Measurements from ENCODE around the gene TXN2.
"Not testable (repeated sequence)": the region's sequence is repeated elsewhere in the genome, so short reads cannot be mapped to it uniquely, and the experiment has no call there.

Gene TXN2

GRCh38 chr22:36481393-36482168 is at the start of gene TXN2:
TXN2 (minus strand) TSS chr22:36481640; CDS start chr22:36480837, 803 bp downstream.
- Histone ChIP-seq H3K27me3 (ENCODE audit: control insufficient read depth in 2 of 2, insufficient read depth in 2 of 2, low read length in 2 of 2) (no peaks in the 10 kb centered on the region), H3K27ac (ENCODE audit: low read depth in 2 of 2, low read length in 2 of 2) (peak within 1 kb of the TSS; percentile 96 to 97), H3K4me1 (ENCODE audit: control insufficient read depth in 2 of 2, insufficient read depth in 2 of 2, low read length in 2 of 2) (peaks cover 12 to 15% of the 10 kb centered on the region in 2 donors), H3K36me3 (ENCODE audit: control insufficient read depth in 2 of 2, insufficient read depth in 2 of 2, low read length in 2 of 2) (peaks cover 13 to 24% of the 10 kb centered on the region in 2 donors), H3K9me3 (ENCODE audit: control insufficient read depth in 2 of 2, low read length in 2 of 2) (no peaks in the 10 kb centered on the region), H3K9ac (ENCODE audit: low read depth in 1 of 2, low read length in 2 of 2) (peak within 1 kb of the TSS; percentile 87 to 92), H3K4me3 (ENCODE audit: low read length in 2 of 2) (peak within 1 kb of the TSS; percentile 89 to 98)

DNA sequence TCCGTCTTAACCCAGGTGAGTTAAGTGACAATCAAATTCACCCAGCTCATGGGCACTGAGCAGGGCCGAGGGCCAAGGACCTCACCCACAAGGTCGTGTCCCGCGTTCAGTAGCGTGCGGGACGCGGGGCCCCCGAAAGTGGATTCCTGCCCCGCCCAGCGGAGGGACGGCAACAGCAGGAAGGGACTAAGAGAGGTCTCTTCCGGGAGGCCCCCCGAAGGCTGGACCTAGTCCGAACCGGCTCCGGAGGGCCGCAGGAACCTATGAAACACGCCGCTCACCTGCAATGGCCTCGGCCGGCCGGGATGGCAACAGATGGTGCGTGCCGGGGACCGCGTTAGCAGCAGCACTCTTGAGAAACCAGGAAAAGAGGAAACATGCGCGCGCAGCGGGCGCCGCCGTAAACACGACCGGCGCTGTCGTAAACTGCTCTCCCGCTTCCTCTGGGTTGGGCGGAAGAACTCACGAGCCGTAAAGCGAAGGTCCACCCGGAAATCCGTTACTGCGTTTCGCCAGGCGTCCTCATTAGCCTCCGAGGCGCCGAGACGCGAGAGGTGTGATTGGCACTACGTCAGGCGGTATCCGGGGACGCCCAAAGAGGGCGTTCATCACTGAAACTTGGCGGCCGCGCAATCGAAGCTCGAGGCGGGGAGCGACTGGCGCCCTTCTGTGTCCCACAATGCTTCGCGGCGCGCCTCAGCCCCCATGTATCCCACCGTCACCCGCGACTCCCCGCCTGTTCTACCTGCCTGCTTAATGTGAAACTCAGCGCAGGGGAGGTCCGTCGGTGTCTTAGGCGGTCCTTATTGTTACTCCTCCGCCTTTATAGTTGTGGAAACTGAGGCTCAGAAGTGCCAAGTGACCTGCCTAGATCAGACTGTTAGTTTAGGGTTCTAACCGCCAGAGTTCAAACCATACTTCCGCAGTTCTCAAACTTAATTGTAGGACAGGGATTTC is 47.6 kb upstream of the TXN2 start, which contains the start of gene EIF3D:
Gene EIF3D (minus strand): TSS at position 372 of the 957 bp plus-strand sequence. CDS start 3,045 bp downstream, outside the sequence.
- H3K4me1 ChIP-seq (ENCODE audit: control insufficient read depth in 2 of 2, insufficient read depth in 2 of 2, low read length in 2 of 2), result peaks cover 0 to 8% of the 10 kb centered on the region in 2 donors
- peak within 1 kb of the TSS; percentile 82 to 91 for H3K9ac ChIP-seq (ENCODE audit: low read depth in 1 of 2, low read length in 2 of 2)
- peak within 1 kb of the TSS; percentile 76 to 96 for H3K4me3 ChIP-seq (ENCODE audit: low read length in 2 of 2)
- peak within 1 kb of the TSS; percentile 95 to 98 for H3K27ac ChIP-seq (ENCODE audit: low read depth in 2 of 2, low read length in 2 of 2)
- H3K27me3 ChIP-seq (ENCODE audit: control insufficient read depth in 2 of 2, insufficient read depth in 2 of 2, low read length in 2 of 2), result no peaks in the 10 kb centered on the region
- H3K36me3 ChIP-seq (ENCODE audit: control insufficient read depth in 2 of 2, insufficient read depth in 2 of 2, low read length in 2 of 2), result peaks cover 28% of the 10 kb centered on the region in 2 donors
- H3K9me3 ChIP-seq (ENCODE audit: control insufficient read depth in 2 of 2, low read length in 2 of 2), result no peaks in the 10 kb centered on the region

DNA sequence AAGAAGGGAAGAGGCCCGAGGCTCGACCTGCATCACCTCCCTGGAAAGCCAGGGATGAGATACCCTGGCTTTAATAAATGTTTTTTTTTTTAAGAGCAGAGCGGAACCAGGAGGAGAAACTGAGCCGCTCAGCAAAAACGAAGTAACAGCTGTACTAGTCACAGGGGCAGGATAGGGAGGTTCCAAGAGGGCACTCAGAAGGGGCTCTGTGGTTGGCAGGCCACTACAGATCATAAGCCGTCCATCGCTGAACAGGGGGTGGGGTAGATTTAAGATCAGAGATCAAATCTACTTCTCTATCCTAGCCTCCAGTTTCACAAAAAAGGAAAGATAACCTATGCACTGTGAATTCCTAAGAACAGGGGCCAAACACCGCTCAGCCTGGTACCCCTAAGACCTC is 46.9 kb upstream of the TXN2 start:
- H3K9ac ChIP-seq (ENCODE audit: low read depth in 1 of 2, low read length in 2 of 2), result peak overlapping the region; percentile 82 to 90
- no peaks in the 10 kb centered on the region for H3K9me3 ChIP-seq (ENCODE audit: control insufficient read depth in 2 of 2, low read length in 2 of 2)
- H3K4me3 ChIP-seq (ENCODE audit: low read length in 2 of 2), result peak overlapping the region; percentile 76 to 96
- peaks cover 35 to 36% of the 10 kb centered on the region in 2 donors for H3K36me3 ChIP-seq (ENCODE audit: control insufficient read depth in 2 of 2, insufficient read depth in 2 of 2, low read length in 2 of 2)
- H3K27ac ChIP-seq (ENCODE audit: low read depth in 2 of 2, low read length in 2 of 2), result peak overlapping the region; percentile 95 to 98
- no peaks in the 10 kb centered on the region for H3K27me3 ChIP-seq (ENCODE audit: control insufficient read depth in 2 of 2, insufficient read depth in 2 of 2, low read length in 2 of 2)
- peaks cover 0 to 8% of the 10 kb centered on the region in 2 donors for H3K4me1 ChIP-seq (ENCODE audit: control insufficient read depth in 2 of 2, insufficient read depth in 2 of 2, low read length in 2 of 2)

GRCh38 chr22:36522662-36523061 is 41.2 kb upstream of the TXN2 start:
- no peak overlapping the region for H3K4me3 ChIP-seq (ENCODE audit: low read length in 2 of 2)
- H3K36me3 ChIP-seq (ENCODE audit: control insufficient read depth in 2 of 2, insufficient read depth in 2 of 2, low read length in 2 of 2), result peaks cover 88% of the 10 kb centered on the region in 2 donors
- H3K4me1 ChIP-seq (ENCODE audit: control insufficient read depth in 2 of 2, insufficient read depth in 2 of 2, low read length in 2 of 2), result no peaks in the 10 kb centered on the region
- H3K27me3 ChIP-seq (ENCODE audit: control insufficient read depth in 2 of 2, insufficient read depth in 2 of 2, low read length in 2 of 2), result no peaks in the 10 kb centered on the region
- no peaks in the 10 kb centered on the region for H3K9me3 ChIP-seq (ENCODE audit: control insufficient read depth in 2 of 2, low read length in 2 of 2)
- no peak overlapping the region for H3K27ac ChIP-seq (ENCODE audit: low read depth in 2 of 2, low read length in 2 of 2)
- H3K9ac ChIP-seq (ENCODE audit: low read depth in 1 of 2, low read length in 2 of 2), result no peak overlapping the region

- no peak overlapping the region for H3K9ac ChIP-seq (ENCODE audit: low read depth in 1 of 2, low read length in 2 of 2)
- no peaks in the 10 kb centered on the region for H3K9me3 ChIP-seq (ENCODE audit: control insufficient read depth in 2 of 2, low read length in 2 of 2)
- no peaks in the 10 kb centered on the region for H3K27me3 ChIP-seq (ENCODE audit: control insufficient read depth in 2 of 2, insufficient read depth in 2 of 2, low read length in 2 of 2)
- no peak overlapping the region for H3K4me3 ChIP-seq (ENCODE audit: low read length in 2 of 2)
- no peak overlapping the region for H3K27ac ChIP-seq (ENCODE audit: low read depth in 2 of 2, low read length in 2 of 2)
- H3K36me3 ChIP-seq (ENCODE audit: control insufficient read depth in 2 of 2, insufficient read depth in 2 of 2, low read length in 2 of 2), result peaks cover 93 to 94% of the 10 kb centered on the region in 2 donors
- no peaks in the 10 kb centered on the region for H3K4me1 ChIP-seq (ENCODE audit: control insufficient read depth in 2 of 2, insufficient read depth in 2 of 2, low read length in 2 of 2)
Observed at GRCh38 chr22:36520423-36520822, 39.0 kb upstream of the TXN2 start.

- not testable (repeated sequence) for H3K4me1 ChIP-seq (ENCODE audit: control insufficient read depth in 2 of 2, insufficient read depth in 2 of 2, low read length in 2 of 2); H3K27me3 ChIP-seq (ENCODE audit: control insufficient read depth in 2 of 2, insufficient read depth in 2 of 2, low read length in 2 of 2); H3K4me3 ChIP-seq (ENCODE audit: low read length in 2 of 2); H3K9ac ChIP-seq (ENCODE audit: low read depth in 1 of 2, low read length in 2 of 2); H3K27ac ChIP-seq (ENCODE audit: low read depth in 2 of 2, low read length in 2 of 2); H3K9me3 ChIP-seq (ENCODE audit: control insufficient read depth in 2 of 2, low read length in 2 of 2)
- peaks cover 90 to 91% of the 10 kb centered on the region in 2 donors for H3K36me3 ChIP-seq (ENCODE audit: control insufficient read depth in 2 of 2, insufficient read depth in 2 of 2, low read length in 2 of 2)
Observed at GRCh38 chr22:36519906-36520305, 38.5 kb upstream of the TXN2 start.

DNA sequence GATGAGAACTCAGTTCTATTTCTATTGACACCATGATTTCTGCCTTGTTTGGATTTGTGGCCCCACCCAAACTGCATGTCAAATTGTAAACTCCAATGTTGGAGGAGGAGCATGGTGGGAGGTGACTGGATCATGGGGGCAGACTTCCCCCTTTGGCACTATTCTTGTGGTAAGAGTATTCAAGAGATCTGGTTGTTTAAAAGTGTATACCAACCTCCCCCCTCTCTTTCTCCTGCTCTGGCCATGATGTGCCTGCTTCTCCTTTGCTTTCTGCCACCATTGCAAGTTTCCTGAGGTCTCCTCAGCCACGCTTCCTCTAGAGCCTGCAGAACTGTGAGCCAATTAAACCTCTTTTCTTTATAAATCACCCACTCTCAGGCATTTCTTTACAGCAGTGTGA is 33.3 kb upstream of the TXN2 start:
- Histone ChIP-seq H3K9ac (ENCODE audit: low read depth in 1 of 2, low read length in 2 of 2) (no peak overlapping the region), H3K9me3 (ENCODE audit: control insufficient read depth in 2 of 2, low read length in 2 of 2) (no peaks in the 10 kb centered on the region), H3K4me3 (ENCODE audit: low read length in 2 of 2) (no peak overlapping the region), H3K27me3 (ENCODE audit: control insufficient read depth in 2 of 2, insufficient read depth in 2 of 2, low read length in 2 of 2) (no peaks in the 10 kb centered on the region), H3K27ac (ENCODE audit: low read depth in 2 of 2, low read length in 2 of 2) (no peak overlapping the region), H3K4me1 (ENCODE audit: control insufficient read depth in 2 of 2, insufficient read depth in 2 of 2, low read length in 2 of 2) (no peaks in the 10 kb centered on the region), H3K36me3 (ENCODE audit: control insufficient read depth in 2 of 2, insufficient read depth in 2 of 2, low read length in 2 of 2) (peaks cover 83 to 86% of the 10 kb centered on the region in 2 donors)

GRCh38 chr22:36512991-36513390 is 31.6 kb upstream of the TXN2 start:
- Histone ChIP-seq H3K36me3 (ENCODE audit: control insufficient read depth in 2 of 2, insufficient read depth in 2 of 2, low read length in 2 of 2) (peaks cover 65 to 68% of the 10 kb centered on the region in 2 donors), H3K4me3 (ENCODE audit: low read length in 2 of 2) (no peak overlapping the region), H3K9me3 (ENCODE audit: control insufficient read depth in 2 of 2, low read length in 2 of 2) (no peaks in the 10 kb centered on the region), H3K27me3 (ENCODE audit: control insufficient read depth in 2 of 2, insufficient read depth in 2 of 2, low read length in 2 of 2) (no peaks in the 10 kb centered on the region), H3K9ac (ENCODE audit: low read depth in 1 of 2, low read length in 2 of 2) (no peak overlapping the region), H3K4me1 (ENCODE audit: control insufficient read depth in 2 of 2, insufficient read depth in 2 of 2, low read length in 2 of 2) (no peaks in the 10 kb centered on the region), H3K27ac (ENCODE audit: low read depth in 2 of 2, low read length in 2 of 2) (no peak overlapping the region)

- Histone ChIP-seq H3K4me1 (ENCODE audit: control insufficient read depth in 2 of 2, insufficient read depth in 2 of 2, low read length in 2 of 2) (peaks cover 3 to 4% of the 10 kb centered on the region in 2 donors), H3K9ac (ENCODE audit: low read depth in 1 of 2, low read length in 2 of 2) (no peak overlapping the region), H3K4me3 (ENCODE audit: low read length in 2 of 2) (no peak overlapping the region), H3K9me3 (ENCODE audit: control insufficient read depth in 2 of 2, low read length in 2 of 2) (no peaks in the 10 kb centered on the region), H3K27ac (ENCODE audit: low read depth in 2 of 2, low read length in 2 of 2) (no peak overlapping the region), H3K27me3 (ENCODE audit: control insufficient read depth in 2 of 2, insufficient read depth in 2 of 2, low read length in 2 of 2) (no peaks in the 10 kb centered on the region), H3K36me3 (ENCODE audit: control insufficient read depth in 2 of 2, insufficient read depth in 2 of 2, low read length in 2 of 2) (peaks cover 59 to 62% of the 10 kb centered on the region in 2 donors)
Observed at GRCh38 chr22:36512333-36512732, 30.9 kb upstream of the TXN2 start.

Data from mucosa of rectum (tissue), 2 donors.